GM18870 (cell line): Measurements from ENCODE around the gene PCNX2.

ENCODE experiments used
- ATAC-seq: cut with Tn5 transposase; IDR thresholded peaks from one replicate; pipeline ENCODE4 v1.9.1; 2021; ENCODE audit warnings: moderate library complexity; ENCODE audit not compliant: unreplicated experiment

PCNX2 gene

GRCh38 chr1:232966663-232967062 lies 328.9 kb downstream of the PCNX2 start:
- no peak for ATAC-seq

GRCh38 chr1:232965912-232966217 lies 329.7 kb downstream of the PCNX2 start:
- no peak for ATAC-seq

GRCh38 chr1:232965124-232965911 lies 330.2 kb downstream of the PCNX2 start:
- ATAC-seq, result no peak

- no peak for ATAC-seq
Observed at GRCh38 chr1:232964601-232965000, 330.9 kb downstream of the PCNX2 start.

- no peak for ATAC-seq
Observed at GRCh38 chr1:232962761-232963745, 332.5 kb downstream of the PCNX2 start.

- no peak for ATAC-seq
Observed at GRCh38 chr1:232958067-232958466, 337.5 kb downstream of the PCNX2 start.

- no peak for ATAC-seq
Observed at GRCh38 chr1:232956081-232956480, 339.4 kb downstream of the PCNX2 start.

GRCh38 chr1:232954594-232955365 lies 340.7 kb downstream of the PCNX2 start:
- ATAC-seq, result no peak

- peak; percentile 39 for ATAC-seq
Observed at GRCh38 chr1:232952514-232953499, 342.7 kb downstream of the PCNX2 start.

GRCh38 chr1:232951605-232952004 lies 343.9 kb downstream of the PCNX2 start:
- ATAC-seq, result no peak

GRCh38 chr1:232951180-232951579 lies 344.3 kb downstream of the PCNX2 start:
- no peak for ATAC-seq

- peak; percentile 84 for ATAC-seq
Observed at GRCh38 chr1:232950197-232951176, 345.0 kb downstream of the PCNX2 start, which contains the start of gene NTPCR. TSS of gene NTPCR (plus strand) at chr1:232950611. CDS start at chr1:232950711, 100 bp downstream.

GRCh38 chr1:232949636-232950196 lies 345.8 kb downstream of the PCNX2 start:
- no peak for ATAC-seq

- no peak for ATAC-seq
Observed at GRCh38 chr1:232944347-232944746, 351.2 kb downstream of the PCNX2 start.

GRCh38 chr1:232943679-232944252 lies 351.8 kb downstream of the PCNX2 start:
- ATAC-seq, result no peak

- ATAC-seq, result no peak
Observed at GRCh38 chr1:232942413-232943294, 352.9 kb downstream of the PCNX2 start.

- ATAC-seq, result peak; percentile 60
Observed at GRCh38 chr1:232940262-232940661, 355.3 kb downstream of the PCNX2 start.
